Kidney (tissue), 14 donors: ENCODE measurements around the gene CALML3. TPM values are rescaled to one million over a fixed set of nuclear protein-coding genes. Genes with fewer than 3 reads are reported as not detected.

Source experiments
- DNase-seq, 5 donors: peaks; one replicate each; pipeline ENCODE4 v3.0.0-alpha.2; 2013 to 2020
- FAIRE-seq: peaks from 2 replicates; lab custom pipeline; 2012; peaks lifted over from hg19 to GRCh38; lab: Jason Lieb, UNC
- H3K27ac ChIP-seq, 2 donors: one replicate each; pipeline ENCODE4 v1.7.0; 2013; ENCODE audit warnings: low read depth in 2 of 2, low read length in 2 of 2, inconsistent platforms in 1 of 2
- H3K27me3 ChIP-seq: one replicate; pipeline ENCODE4 v1.7.1; 2013; ENCODE audit warnings: low read length, inconsistent platforms; ENCODE audit not compliant: control insufficient read depth, insufficient read depth
- H3K36me3 ChIP-seq, 3 donors: one replicate each; pipeline versions ENCODE4 v1.7.0 to v1.7.1; 2013; ENCODE audit warnings: low read length in 3 of 3, control low read depth in 1 of 3, inconsistent platforms in 1 of 3; ENCODE audit not compliant: insufficient read depth in 3 of 3, control insufficient read depth in 2 of 3
- H3K4me1 ChIP-seq, 3 donors: one replicate each; pipeline versions ENCODE4 v1.7.0 to v1.7.1; 2013; ENCODE audit warnings: low read length in 3 of 3, inconsistent platforms in 1 of 3, low read depth in 1 of 3; ENCODE audit not compliant: control insufficient read depth in 2 of 3, insufficient read depth in 2 of 3
- H3K4me3 ChIP-seq, 3 donors: one replicate each; pipeline versions ENCODE4 v1.7.0 to v1.8.1; 2013; ENCODE audit warnings: low read length in 3 of 3, control low read depth in 1 of 3, inconsistent platforms in 1 of 3
- H3K9ac ChIP-seq, 3 donors: one replicate each; pipeline versions ENCODE4 v1.7.0 to v1.7.1; 2013; ENCODE audit warnings: low read length in 3 of 3, control low read depth in 1 of 3, inconsistent platforms in 1 of 3
- H3K9me3 ChIP-seq, 3 donors: one replicate each; pipeline versions ENCODE4 v1.7.0 to v1.7.1; 2013; ENCODE audit warnings: low read length in 3 of 3, control low read depth in 1 of 3, inconsistent platforms in 1 of 3; ENCODE audit not compliant: control insufficient read depth in 2 of 3, insufficient read depth in 1 of 3
- intact Hi-C: fragments of 100-400 bp; cut with DNase I; formaldehyde crosslinking; loops from one replicate; pipeline ENCODE4 v1.11.1; 2022
- polyA plus RNA-seq: library from polyadenylated mRNA; stranded (reverse); fragments of 350-450 nt; fragmentation: Illumina TruSeq; extraction: RNeasy Lipid Tissue Mini Kit (QIAGEN cat#74804); gene quantifications from one replicate; pipeline ENCODE4 v1.2.3, GENCODE V29; 2014; ENCODE audit warnings: low read depth, low replicate concordance; ENCODE audit not compliant: insufficient read depth
- total RNA-seq: library from RNA; stranded (reverse); fragmentation: NEBNext Ultra II Directional; extraction: Animal tissue kit (Norgen Biotek cat#: 25700); gene quantifications from one replicate; pipeline ENCODE4 v1.2.1, GENCODE V29; 2021
- TF ChIP-seq, protein P1 (sequence below): IDR thresholded peaks from 3 replicates; pipeline ENCODE4 v1.5.1; 2012; ENCODE audit warnings: mild to moderate bottlenecking, moderate library complexity, borderline replicate concordance; ENCODE audit not compliant: insufficient read depth; ENCODE audit errors: extremely low read depth
- donor health status: control.
- donor health status: control.
- donor health status: control.
- donor health status: control.
- donor health status: control.
- donor health status: DM: yes; HTN: yes; CAD: no.
- donor health status: Normal renal cell carcinoma (clear cell type).

CALML3 gene
- total and polyA plus RNA-seq, 2 donors from 2014 or later, result 15.9 TPM; not detected in 1

DNA sequence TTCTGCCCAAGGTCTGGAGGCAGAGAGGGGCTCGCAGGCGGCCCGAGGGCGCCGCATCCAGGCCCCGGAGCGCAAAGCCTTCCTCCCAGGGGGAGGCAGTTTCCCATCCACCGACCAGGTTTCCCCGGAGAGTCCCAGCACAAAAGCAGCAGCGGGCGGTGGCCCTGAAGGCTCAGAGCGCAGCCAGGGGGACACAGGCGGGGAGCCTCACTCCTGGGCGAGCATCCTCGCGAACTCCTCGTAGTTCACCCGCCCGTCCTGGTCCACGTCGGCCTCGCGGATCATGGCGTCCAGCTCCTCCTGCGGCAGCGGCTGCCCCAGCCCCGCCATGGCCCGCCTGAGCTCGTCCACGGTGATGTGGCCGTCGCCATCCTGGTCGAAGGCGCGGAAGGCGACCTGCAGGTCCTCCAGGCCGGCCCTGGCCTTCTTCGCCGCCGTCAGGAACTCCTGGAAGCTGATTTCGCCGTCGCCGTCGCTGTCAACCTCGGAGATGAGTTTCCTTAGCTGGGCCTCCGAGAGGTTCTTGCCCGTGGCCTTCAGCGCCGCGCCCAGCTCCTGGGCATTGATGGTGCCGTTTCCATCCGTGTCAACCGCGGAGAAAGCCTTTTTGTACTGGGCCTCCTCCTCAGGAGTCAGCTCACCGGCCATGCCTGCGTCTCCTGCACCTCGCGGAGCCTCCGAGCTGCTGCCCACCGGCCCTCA, 25.8 kb upstream of the CALML3 start:
- Histone ChIP-seq H3K27ac (no peak overlapping the region), H3K27me3 (no peaks in the 10 kb centered on the region), H3K4me3 (no peak overlapping the region), H3K9me3 (no peaks in the 10 kb centered on the region), H3K36me3 (no peaks in the 10 kb centered on the region), H3K4me1 (peaks cover 0 to 18% (median 6%) of the 10 kb centered on the region in 3 donors), H3K9ac (no peak overlapping the region)
- FAIRE-seq, result no peak
- DNase-seq, result peak in 2 of 5 donors; percentile 32 to 69
- intact Hi-C loops, result no loop called here
- TF ChIP-seq, protein P1, sequence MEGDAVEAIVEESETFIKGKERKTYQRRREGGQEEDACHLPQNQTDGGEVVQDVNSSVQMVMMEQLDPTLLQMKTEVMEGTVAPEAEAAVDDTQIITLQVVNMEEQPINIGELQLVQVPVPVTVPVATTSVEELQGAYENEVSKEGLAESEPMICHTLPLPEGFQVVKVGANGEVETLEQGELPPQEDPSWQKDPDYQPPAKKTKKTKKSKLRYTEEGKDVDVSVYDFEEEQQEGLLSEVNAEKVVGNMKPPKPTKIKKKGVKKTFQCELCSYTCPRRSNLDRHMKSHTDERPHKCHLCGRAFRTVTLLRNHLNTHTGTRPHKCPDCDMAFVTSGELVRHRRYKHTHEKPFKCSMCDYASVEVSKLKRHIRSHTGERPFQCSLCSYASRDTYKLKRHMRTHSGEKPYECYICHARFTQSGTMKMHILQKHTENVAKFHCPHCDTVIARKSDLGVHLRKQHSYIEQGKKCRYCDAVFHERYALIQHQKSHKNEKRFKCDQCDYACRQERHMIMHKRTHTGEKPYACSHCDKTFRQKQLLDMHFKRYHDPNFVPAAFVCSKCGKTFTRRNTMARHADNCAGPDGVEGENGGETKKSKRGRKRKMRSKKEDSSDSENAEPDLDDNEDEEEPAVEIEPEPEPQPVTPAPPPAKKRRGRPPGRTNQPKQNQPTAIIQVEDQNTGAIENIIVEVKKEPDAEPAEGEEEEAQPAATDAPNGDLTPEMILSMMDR, result no peak

GRCh38 chr10:5499493-5500140, 25.1 kb upstream of the CALML3 start, which contains the start of gene CALML5:
TSS of gene CALML5 (minus strand) at chr10:5499570. CDS start at chr10:5499438, 132 bp downstream.
- no peaks in the 10 kb centered on the region for H3K27me3 ChIP-seq
- no peak within 1 kb of the TSS for H3K4me3 ChIP-seq
- no peak for FAIRE-seq
- peak in 2 of 5 donors; percentile 35 to 58 for DNase-seq
- TF ChIP-seq, protein P1, result no peak
- H3K9ac ChIP-seq, result no peak within 1 kb of the TSS
- intact Hi-C loops, result no loop called here
- no peaks in the 10 kb centered on the region for H3K36me3 ChIP-seq
- H3K27ac ChIP-seq, result no peak within 1 kb of the TSS
- H3K4me1 ChIP-seq, result peaks cover 0 to 20% (median 6%) of the 10 kb centered on the region in 3 donors
- H3K9me3 ChIP-seq, result no peaks in the 10 kb centered on the region

DNA sequence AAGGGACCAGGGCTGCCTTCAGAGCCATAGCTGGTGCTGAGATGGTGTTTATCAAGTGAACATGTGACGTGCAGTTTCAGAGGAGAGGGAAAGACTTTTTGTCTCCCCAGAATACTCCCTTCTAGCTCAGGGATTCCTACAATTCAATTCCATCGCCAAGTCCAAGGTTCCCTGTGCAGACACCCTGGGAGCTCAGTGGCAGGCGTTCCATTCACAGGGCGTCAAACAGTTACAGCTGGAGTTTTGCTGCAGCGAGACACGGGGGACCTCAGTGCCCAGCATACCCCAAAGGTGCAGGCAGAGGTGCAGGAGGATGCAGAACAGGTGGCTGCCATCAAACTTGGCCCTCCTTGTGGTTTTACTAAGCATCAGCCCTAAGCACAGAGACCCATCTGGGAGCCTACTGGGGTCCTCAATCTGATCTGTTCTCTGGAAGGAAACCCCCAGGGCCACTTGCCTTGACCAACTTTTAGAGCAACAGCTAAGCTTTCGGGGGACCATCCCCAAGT, 24.5 kb upstream of the CALML3 start:
- TF ChIP-seq, protein P1, result no peak

More for the DNA sequence above, 24.5 kb upstream of the CALML3 start:
- intact Hi-C loops, result no loop called here
- no peak overlapping the region for H3K4me3 ChIP-seq
- no peak overlapping the region for H3K9ac ChIP-seq
- DNase-seq (peak in 2 of 5 donors; percentile 15 to 20), FAIRE-seq (no peak)
- H3K27ac ChIP-seq, result no peak overlapping the region
- no peaks in the 10 kb centered on the region for H3K36me3 ChIP-seq
- no peaks in the 10 kb centered on the region for H3K27me3 ChIP-seq
- H3K9me3 ChIP-seq, result no peaks in the 10 kb centered on the region
- H3K4me1 ChIP-seq, result peaks cover 0 to 20% (median 6%) of the 10 kb centered on the region in 3 donors
